K562 (cell line): ENCODE data around the gene SAP30BP. TPM values are rescaled to one million over a fixed set of nuclear protein-coding genes. Genes with fewer than 3 reads are reported as not detected.
A peak's percentile ranks its signal among the peaks of the same experiment; 100 is the strongest.

Source experiments
- ATAC-seq: fragments of 200-7000 bp; cut with Tn5 transposase; 3 replicates; pipeline ENCODE4 v1.9.1; 2020; ENCODE audit warnings: moderate library complexity
- BruUV-seq: library from RNA; stranded (reverse); fragments of 400-500 nt; replicated peaks from 2 replicates; lab custom pipeline; 2021; lab: Mats Ljungman, UMichigan
- CTCF ChIA-PET: fragments of 300-600 bp; formaldehyde crosslinking; extraction: SDS; loops from one replicate; lab custom pipeline; 2021; ENCODE audit warnings: low intra/inter-chr PET ratio; lab: Yijun Ruan, JAX
- POLR2A ChIA-PET: fragments of 300-600, 350-650 bp; sonication (Branson Sonifier 250); formaldehyde crosslinking; extraction: SDS; loops from one replicate; lab custom pipeline; 2021; ENCODE audit warnings: antibody characterized with exemption, inconsistent platforms; lab: Yijun Ruan, JAX
- DNase-seq, 4 experiments: peaks; one replicate each; pipeline versions ENCODE4 v3.0.0 to v3.0.0-alpha.2; 2011 to 2018; ENCODE audit warnings: low spot score in 3 of 4, mixed read lengths in 3 of 4; ENCODE audit errors: extremely low read depth in 1 of 4
- FAIRE-seq: peaks from 2 replicates; lab custom pipeline; 2011; peaks lifted over from hg19 to GRCh38; lab: Jason Lieb, UNC
- H2AFZ ChIP-seq: 2 replicates; pipeline ENCODE4 v1.6.0; 2011; ENCODE audit warnings: low read depth, low read length, control low read depth, inconsistent platforms
- H3K27ac ChIP-seq: fragments of 200-600 bp; 3 replicates; pipeline ENCODE4 v1.8.0; 2011; ENCODE audit warnings: low read depth, mild to moderate bottlenecking, control low read depth, inconsistent platforms, low read length, moderate library complexity, mixed read lengths; ENCODE audit errors: extremely low read depth
- H3K27me3 ChIP-seq, 2 experiments: fragments of 300-600 bp in 1 of 2; 2 replicates in 1 of 2; 3 replicates in 1 of 2; pipeline versions ENCODE4 v1.6.0 to v1.8.0; 2011; ENCODE audit warnings: inconsistent platforms in 2 of 2, low read length in 2 of 2, mild to moderate bottlenecking in 1 of 2, mixed read lengths in 1 of 2, moderate library complexity in 1 of 2; ENCODE audit not compliant: control insufficient read depth in 2 of 2, insufficient read depth in 2 of 2
- H3K36me3 ChIP-seq: fragments of 300-600 bp; 3 replicates; pipeline ENCODE4 v1.8.0; 2011; ENCODE audit warnings: mild to moderate bottlenecking, low read length, inconsistent platforms; ENCODE audit not compliant: control insufficient read depth, insufficient read depth
- H3K4me1 ChIP-seq, 2 experiments: fragments of 200-600 bp in 1 of 2; replicated peaks in 1 of 2; 2 replicates in 1 of 2; 3 replicates in 1 of 2; pipeline versions ENCODE4 v1.5.1 to v1.8.0; 2011; ENCODE audit warnings: inconsistent platforms in 2 of 2, low read length in 2 of 2, mild to moderate bottlenecking in 1 of 2, mixed read lengths in 1 of 2, moderate library complexity in 1 of 2; ENCODE audit not compliant: control insufficient read depth in 2 of 2, insufficient read depth in 2 of 2
- H3K4me2 ChIP-seq: 2 replicates; pipeline ENCODE4 v1.6.1; 2011; ENCODE audit warnings: low read length, control low read depth, inconsistent platforms, mixed read lengths; ENCODE audit not compliant: insufficient read depth
- H3K4me3 ChIP-seq: fragments of 200-600 bp; sonication (generic), shearing (Covaris generic); 2 replicates; pipeline ENCODE4 v1.5.1; 2016; ENCODE audit warnings: control low read depth, inconsistent platforms
- H3K79me2 ChIP-seq: fragments of 200-600 bp; 3 replicates; pipeline ENCODE4 v1.8.0; 2011; ENCODE audit warnings: low read length, inconsistent platforms; ENCODE audit not compliant: control insufficient read depth, insufficient read depth
- H3K9ac ChIP-seq, 2 experiments: 2 replicates each; pipeline versions ENCODE4 v1.6.0 to v1.6.1; 2011; ENCODE audit warnings: low read depth in 2 of 2, low read length in 2 of 2, control low read depth in 1 of 2, inconsistent platforms in 1 of 2, mild to moderate bottlenecking in 1 of 2, mixed read lengths in 1 of 2; ENCODE audit not compliant: insufficient read depth in 1 of 2
- H3K9me1 ChIP-seq: one replicate; pipeline ENCODE4 v1.6.0; 2011; ENCODE audit warnings: inconsistent platforms, mild to moderate bottlenecking, low read length, moderate library complexity; ENCODE audit not compliant: control insufficient read depth, insufficient read depth
- H3K9me3 ChIP-seq: replicated peaks from 2 replicates; pipeline ENCODE4 v1.5.1; 2011; ENCODE audit warnings: low read depth, low read length, inconsistent platforms; ENCODE audit not compliant: control insufficient read depth, insufficient read depth
- H4K20me1 ChIP-seq: replicated peaks from 2 replicates; pipeline ENCODE4 v1.6.1; 2011; ENCODE audit warnings: low read length, inconsistent platforms, mixed read lengths; ENCODE audit not compliant: control insufficient read depth, insufficient read depth
- FOXK2 ChIP-seq, 2 experiments: fragments of 450-650 bp; IDR thresholded peaks in 1 of 2; conservative IDR thresholded peaks in 1 of 2; 2 replicates each; pipeline ENCODE4 v1.6.1; 2016; ENCODE audit warnings: low read depth in 2 of 2, mild to moderate bottlenecking in 1 of 2
- KAT8 ChIP-seq: fragments of 450-650 bp; IDR thresholded peaks from 2 replicates; pipeline ENCODE4 v1.6.1; 2016; ENCODE audit warnings: low read depth, mild to moderate bottlenecking
- LCOR ChIP-seq: sonication (generic); formaldehyde crosslinking; IDR thresholded peaks from 2 replicates; pipeline ENCODE4 v1.8.0; 2022; ENCODE audit warnings: mild to moderate bottlenecking, missing genetic modification reagents
- NELFE ChIP-seq: IDR thresholded peaks from 2 replicates; pipeline ENCODE4 v1.6.1; 2011; ENCODE audit warnings: mild to moderate bottlenecking; ENCODE audit not compliant: insufficient read depth, insufficient read length
- SMARCC2 ChIP-seq: fragments of 450-650 bp; IDR thresholded peaks from 2 replicates; pipeline ENCODE4 v1.6.1; 2017; ENCODE audit warnings: antibody characterized with exemption, moderate library complexity, mild to moderate bottlenecking, low read depth
- SP1 ChIP-seq: sonication (generic); formaldehyde crosslinking; IDR thresholded peaks from 2 replicates; pipeline ENCODE4 v1.8.1; 2022; ENCODE audit warnings: mild to moderate bottlenecking, missing genetic modification reagents
- ZNF57 ChIP-seq: fragments of 450-650 bp; formaldehyde crosslinking; IDR thresholded peaks from 2 replicates; pipeline ENCODE4 v1.4.0; 2020; ENCODE audit warnings: mild to moderate bottlenecking, moderate library complexity
- ZNF778 ChIP-seq: fragments of 450-650 bp; formaldehyde crosslinking; IDR thresholded peaks from 2 replicates; pipeline ENCODE4 v1.4.0; 2020; ENCODE audit warnings: mild to moderate bottlenecking, moderate library complexity
- WGBS: fragments of 100-300 bp; shearing (Covaris generic); methylation state at CpG from one replicate; pipeline ENCODE4 v1.1.6; 2016; ENCODE audit warnings: low coverage, mixed read lengths; ENCODE audit not compliant: insufficient coverage; ENCODE audit errors: missing lambda C conversion rate; 5-methylcytosine and 5-hydroxymethylcytosine counted together
- in situ Hi-C: fragments of 300-500 bp; cut with MboI; formaldehyde crosslinking; loops from 4 replicates; pipeline ENCODE4 v1.15.0; 2018; ENCODE audit warnings: inconsistent platforms, mixed read lengths
- intact Hi-C: fragments of 100-400 bp; cut with micrococcal nuclease; formaldehyde crosslinking; loops from 2 replicates; pipeline ENCODE4 v1.14.2; 2022
- polyA plus RNA-seq, 8 experiments: library from polyadenylated mRNA; depleted of rRNA in 4 of 8; stranded (reverse) in 5 of 8; unstranded in 3 of 8; fragments of >200 nt; fragmentation: Nextera tagmentation in 2 of 8; fragmentation: Illumina TruSeq in 1 of 8; extraction: Ambion mirVana in 2 of 8; extraction: Trizol in 1 of 8; gene quantifications; 2 replicates each; pipeline versions ENCODE4 v1.2.1 to v1.2.3, GENCODE V29; 2011 to 2014; ENCODE audit warnings: inconsistent platforms in 1 of 8, missing spikeins in 1 of 8
- total RNA-seq, 7 experiments: library from RNA; depleted of rRNA in 6 of 7; stranded (reverse); fragments of >200 nt in 6 of 7; fragmentation: Illumina TruSeq in 2 of 7; extraction: Trizol in 2 of 7; gene quantifications; 2 replicates each; pipeline versions ENCODE4 v1.2.1 to v1.2.3, GENCODE V29; 2011 to 2021; ENCODE audit warnings: low replicate concordance in 1 of 7
- TF ChIP-seq, protein P1 (sequence below): fragments of 450-650 bp; IDR thresholded peaks from 2 replicates; pipeline ENCODE4 v1.6.1; 2016
- TF ChIP-seq, protein P2 (sequence below), 2 experiments: fragments of 450-650 bp in 1 of 2; sonication (generic) in 1 of 2; formaldehyde crosslinking; conservative IDR thresholded peaks; 2 replicates each; pipeline versions ENCODE4 v1.4.0 to v1.8.1; 2020 to 2022; ENCODE audit warnings: mild to moderate bottlenecking in 1 of 2, missing genetic modification reagents in 1 of 2
- TF ChIP-seq, protein P3 (sequence below): fragments of 450-650 bp; formaldehyde crosslinking; conservative IDR thresholded peaks from 2 replicates; pipeline ENCODE4 v1.4.0; 2022; ENCODE audit warnings: mild to moderate bottlenecking, missing genetic modification characterization

Gene SAP30BP
- total and polyA plus RNA-seq, 9 of the 15 experiments (the other 6 are each of a cell fraction or from before 2014, with no cell fraction given), result 45.3 to 154 (median 71.7) TPM

DNA sequence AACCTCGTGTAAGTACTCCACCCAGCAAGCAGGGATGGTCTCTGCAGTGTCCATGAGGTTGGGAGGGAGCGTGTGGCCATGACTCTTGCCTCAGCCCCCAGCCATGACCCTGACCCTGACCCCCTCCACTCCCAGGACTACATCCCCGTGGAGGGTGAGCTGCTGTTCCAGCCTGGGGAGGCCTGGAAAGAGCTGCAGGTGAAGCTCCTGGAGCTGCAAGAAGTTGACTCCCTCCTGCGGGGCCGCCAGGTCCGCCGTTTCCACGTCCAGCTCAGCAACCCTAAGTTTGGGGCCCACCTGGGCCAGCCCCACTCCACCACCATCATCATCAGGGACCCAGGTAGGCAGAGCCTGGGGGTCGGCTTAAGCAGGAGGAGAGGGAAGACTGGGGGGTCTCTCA, 81.6 kb downstream of the SAP30BP start:
- no peaks in the 10 kb centered on the region for H3K9me1 ChIP-seq
- no TSS peak for BruUV-seq
- WGBS, result 19% methylated on average over 9 of the region's 9 CpGs
- intact Hi-C loops, result loop anchor here (1.0 to 5.0 kb wide), 4 partner anchors 73 to 321 kb away; partner anchors contain the start of gene SMIM5
- peak overlapping the region in 1 of 2 experiments; percentile 56; a peak in 1 of 4 replicates for H3K9ac ChIP-seq
- H3K27ac ChIP-seq, result no peak overlapping the region
- 0 out of 5 replicates have a peak, but pooled peaks cover 0 to 2% of the 10 kb centered on the region in 2 experiments for H3K27me3 ChIP-seq
- no peaks in the 10 kb centered on the region for H3K9me3 ChIP-seq
- FAIRE-seq, result no peak
- TF ChIP-seq NELFE (no peak), LCOR (no peak), SMARCC2 (no peak), KAT8 (no peak), SP1 (CRISPR knock-in tag) (no peak), ZNF778 (CRISPR knock-in tag) (no peak), ZNF57 (CRISPR knock-in tag) (no peak), FOXK2 (conservative IDR thresholded peaks at IDR 0.05 in 1 of 2, IDR thresholded peaks at IDR 0.05 in 1 of 2; ENCODE audit: low read depth in 2 of 2) (no peak)
- TF ChIP-seq, protein P1, sequence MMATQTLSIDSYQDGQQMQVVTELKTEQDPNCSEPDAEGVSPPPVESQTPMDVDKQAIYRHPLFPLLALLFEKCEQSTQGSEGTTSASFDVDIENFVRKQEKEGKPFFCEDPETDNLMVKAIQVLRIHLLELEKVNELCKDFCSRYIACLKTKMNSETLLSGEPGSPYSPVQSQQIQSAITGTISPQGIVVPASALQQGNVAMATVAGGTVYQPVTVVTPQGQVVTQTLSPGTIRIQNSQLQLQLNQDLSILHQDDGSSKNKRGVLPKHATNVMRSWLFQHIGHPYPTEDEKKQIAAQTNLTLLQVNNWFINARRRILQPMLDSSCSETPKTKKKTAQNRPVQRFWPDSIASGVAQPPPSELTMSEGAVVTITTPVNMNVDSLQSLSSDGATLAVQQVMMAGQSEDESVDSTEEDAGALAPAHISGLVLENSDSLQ, result no peak
- TF ChIP-seq, protein P2, sequence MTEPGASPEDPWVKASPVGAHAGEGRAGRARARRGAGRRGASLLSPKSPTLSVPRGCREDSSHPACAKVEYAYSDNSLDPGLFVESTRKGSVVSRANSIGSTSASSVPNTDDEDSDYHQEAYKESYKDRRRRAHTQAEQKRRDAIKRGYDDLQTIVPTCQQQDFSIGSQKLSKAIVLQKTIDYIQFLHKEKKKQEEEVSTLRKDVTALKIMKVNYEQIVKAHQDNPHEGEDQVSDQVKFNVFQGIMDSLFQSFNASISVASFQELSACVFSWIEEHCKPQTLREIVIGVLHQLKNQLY (CRISPR knock-in tag; conservative IDR thresholded peaks at IDR 0.05), result no peak
- TF ChIP-seq, protein P3, sequence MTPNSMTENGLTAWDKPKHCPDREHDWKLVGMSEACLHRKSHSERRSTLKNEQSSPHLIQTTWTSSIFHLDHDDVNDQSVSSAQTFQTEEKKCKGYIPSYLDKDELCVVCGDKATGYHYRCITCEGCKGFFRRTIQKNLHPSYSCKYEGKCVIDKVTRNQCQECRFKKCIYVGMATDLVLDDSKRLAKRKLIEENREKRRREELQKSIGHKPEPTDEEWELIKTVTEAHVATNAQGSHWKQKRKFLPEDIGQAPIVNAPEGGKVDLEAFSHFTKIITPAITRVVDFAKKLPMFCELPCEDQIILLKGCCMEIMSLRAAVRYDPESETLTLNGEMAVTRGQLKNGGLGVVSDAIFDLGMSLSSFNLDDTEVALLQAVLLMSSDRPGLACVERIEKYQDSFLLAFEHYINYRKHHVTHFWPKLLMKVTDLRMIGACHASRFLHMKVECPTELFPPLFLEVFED (CRISPR knock-in tag), result no peak
- TF ChIP-seq, all 486 proteins: peak for 0
- Histone ChIP-seq H3K36me3 (no peaks in the 10 kb centered on the region), H3K79me2 (no peaks in the 10 kb centered on the region), H2AFZ (no peak overlapping the region), H3K4me3 (no peak overlapping the region), H3K4me1 (peaks cover 0 to 37% of the 10 kb centered on the region in 2 experiments; a peak in 4 of 5 replicates), H4K20me1 (no peaks in the 10 kb centered on the region), H3K4me2 (no peak overlapping the region)
- ChIA-PET POLR2A (interaction anchor here (1.0 to 1.5 kb wide), 5 partner anchors 12 to 323 kb away, joined by 3 to 6 read pairs (median 3); partner anchors contain the start of gene SMIM5), CTCF (interaction anchor here (2.0 to 2.5 kb wide), 2 partner anchors 73 to 116 kb away, joined by 16 to 26 read pairs; partner anchors contain the start of gene SMIM5)
- in situ Hi-C loops, result loop anchor here (5.0 kb wide), 2 partner anchors 131 to 321 kb away; no protein-coding TSS in a partner anchor
- DNase-seq (no peak), ATAC-seq (no peak)
